ENCODE measurements around the gene GOLGA3. TPM values are rescaled to one million over a fixed set of nuclear protein-coding genes. Genes with fewer than 3 reads are reported as not detected.
"Not testable (repeated sequence)": the region's sequence is repeated elsewhere in the genome, so short reads cannot be mapped to it uniquely, and the experiment has no call there.

The GOLGA3 gene, protein sequence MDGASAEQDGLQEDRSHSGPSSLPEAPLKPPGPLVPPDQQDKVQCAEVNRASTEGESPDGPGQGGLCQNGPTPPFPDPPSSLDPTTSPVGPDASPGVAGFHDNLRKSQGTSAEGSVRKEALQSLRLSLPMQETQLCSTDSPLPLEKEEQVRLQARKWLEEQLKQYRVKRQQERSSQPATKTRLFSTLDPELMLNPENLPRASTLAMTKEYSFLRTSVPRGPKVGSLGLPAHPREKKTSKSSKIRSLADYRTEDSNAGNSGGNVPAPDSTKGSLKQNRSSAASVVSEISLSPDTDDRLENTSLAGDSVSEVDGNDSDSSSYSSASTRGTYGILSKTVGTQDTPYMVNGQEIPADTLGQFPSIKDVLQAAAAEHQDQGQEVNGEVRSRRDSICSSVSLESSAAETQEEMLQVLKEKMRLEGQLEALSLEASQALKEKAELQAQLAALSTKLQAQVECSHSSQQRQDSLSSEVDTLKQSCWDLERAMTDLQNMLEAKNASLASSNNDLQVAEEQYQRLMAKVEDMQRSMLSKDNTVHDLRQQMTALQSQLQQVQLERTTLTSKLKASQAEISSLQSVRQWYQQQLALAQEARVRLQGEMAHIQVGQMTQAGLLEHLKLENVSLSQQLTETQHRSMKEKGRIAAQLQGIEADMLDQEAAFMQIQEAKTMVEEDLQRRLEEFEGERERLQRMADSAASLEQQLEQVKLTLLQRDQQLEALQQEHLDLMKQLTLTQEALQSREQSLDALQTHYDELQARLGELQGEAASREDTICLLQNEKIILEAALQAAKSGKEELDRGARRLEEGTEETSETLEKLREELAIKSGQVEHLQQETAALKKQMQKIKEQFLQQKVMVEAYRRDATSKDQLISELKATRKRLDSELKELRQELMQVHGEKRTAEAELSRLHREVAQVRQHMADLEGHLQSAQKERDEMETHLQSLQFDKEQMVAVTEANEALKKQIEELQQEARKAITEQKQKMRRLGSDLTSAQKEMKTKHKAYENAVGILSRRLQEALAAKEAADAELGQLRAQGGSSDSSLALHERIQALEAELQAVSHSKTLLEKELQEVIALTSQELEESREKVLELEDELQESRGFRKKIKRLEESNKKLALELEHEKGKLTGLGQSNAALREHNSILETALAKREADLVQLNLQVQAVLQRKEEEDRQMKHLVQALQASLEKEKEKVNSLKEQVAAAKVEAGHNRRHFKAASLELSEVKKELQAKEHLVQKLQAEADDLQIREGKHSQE (N-terminal part only)
- 33.4 and 35.6 TPM in 2 replicates for total RNA-seq
- long read RNA-seq, partial matches to known transcripts = 7 of 12 reads
- long read RNA-seq, other reads (novel, unspliced or antisense) = 5 of 12 reads

DNA sequence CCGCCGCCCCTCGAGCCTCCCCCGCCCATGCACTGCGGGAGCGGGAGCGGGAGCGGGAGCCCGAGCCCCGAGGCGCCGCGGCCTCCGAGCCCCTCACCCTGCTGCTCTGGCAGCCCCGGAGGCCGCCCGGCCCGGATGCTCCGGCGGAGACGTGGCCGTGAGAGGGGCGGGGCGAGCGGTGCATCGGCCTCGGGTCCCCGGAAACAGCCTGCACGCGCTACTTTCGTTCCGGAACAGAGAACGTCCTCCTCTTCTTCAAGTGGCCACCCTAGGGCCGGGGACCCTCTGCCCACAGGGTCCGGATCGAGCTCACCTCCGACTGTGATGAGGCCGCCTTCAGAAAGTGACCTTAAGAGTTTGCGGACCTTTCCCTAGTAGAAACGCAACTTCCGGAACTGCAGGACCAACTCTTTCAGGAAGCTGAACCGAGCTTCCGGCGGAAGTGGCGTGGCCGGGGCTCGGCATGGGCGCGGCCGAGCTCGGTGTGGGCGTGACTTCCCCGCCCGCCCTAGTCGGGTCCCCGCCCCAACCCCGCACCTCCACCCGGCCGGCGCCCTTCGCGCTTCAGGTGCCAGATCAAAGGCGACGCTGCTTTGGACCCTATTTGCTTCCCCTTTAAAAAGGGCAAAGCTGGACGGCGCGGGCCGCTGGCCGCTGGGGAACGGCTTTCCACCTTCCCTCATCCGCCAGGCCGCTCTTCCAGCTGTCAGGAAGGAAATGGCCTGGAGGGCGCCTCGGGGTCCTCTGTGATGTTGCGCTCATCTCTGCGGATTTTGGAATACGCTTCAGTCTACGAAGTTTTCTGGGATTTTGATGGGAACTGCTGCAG, at the start of gene GOLGA3:
Gene GOLGA3, minus strand, starts transcription at position 164 of the 829 bp plus-strand sequence. CDS start 6,741 bp downstream, outside the sequence.
- peak within 1 kb of the TSS; percentile 100 for H3K27ac Mint-ChIP-seq (ENCODE audit: unreplicated experiment)
- DNase-seq (ENCODE audit: low read depth, low spot score) = peak; percentile 83
- H3K27me3 Mint-ChIP-seq (ENCODE audit: low read depth) = no peaks in the 10 kb centered on the region
- peak within 1 kb of the TSS; percentile 97 for H3K4me3 Mint-ChIP-seq
- H3K36me3 Mint-ChIP-seq (ENCODE audit: low read depth) = peaks cover 2% of the 10 kb centered on the region
- H3K9me3 Mint-ChIP-seq = no peaks in the 10 kb centered on the region
- H3K4me1 Mint-ChIP-seq = peaks cover 29% of the 10 kb centered on the region
- TF ChIP-seq, protein P1, sequence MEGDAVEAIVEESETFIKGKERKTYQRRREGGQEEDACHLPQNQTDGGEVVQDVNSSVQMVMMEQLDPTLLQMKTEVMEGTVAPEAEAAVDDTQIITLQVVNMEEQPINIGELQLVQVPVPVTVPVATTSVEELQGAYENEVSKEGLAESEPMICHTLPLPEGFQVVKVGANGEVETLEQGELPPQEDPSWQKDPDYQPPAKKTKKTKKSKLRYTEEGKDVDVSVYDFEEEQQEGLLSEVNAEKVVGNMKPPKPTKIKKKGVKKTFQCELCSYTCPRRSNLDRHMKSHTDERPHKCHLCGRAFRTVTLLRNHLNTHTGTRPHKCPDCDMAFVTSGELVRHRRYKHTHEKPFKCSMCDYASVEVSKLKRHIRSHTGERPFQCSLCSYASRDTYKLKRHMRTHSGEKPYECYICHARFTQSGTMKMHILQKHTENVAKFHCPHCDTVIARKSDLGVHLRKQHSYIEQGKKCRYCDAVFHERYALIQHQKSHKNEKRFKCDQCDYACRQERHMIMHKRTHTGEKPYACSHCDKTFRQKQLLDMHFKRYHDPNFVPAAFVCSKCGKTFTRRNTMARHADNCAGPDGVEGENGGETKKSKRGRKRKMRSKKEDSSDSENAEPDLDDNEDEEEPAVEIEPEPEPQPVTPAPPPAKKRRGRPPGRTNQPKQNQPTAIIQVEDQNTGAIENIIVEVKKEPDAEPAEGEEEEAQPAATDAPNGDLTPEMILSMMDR (conservative IDR thresholded peaks at IDR 0.05) = no peak

DNA sequence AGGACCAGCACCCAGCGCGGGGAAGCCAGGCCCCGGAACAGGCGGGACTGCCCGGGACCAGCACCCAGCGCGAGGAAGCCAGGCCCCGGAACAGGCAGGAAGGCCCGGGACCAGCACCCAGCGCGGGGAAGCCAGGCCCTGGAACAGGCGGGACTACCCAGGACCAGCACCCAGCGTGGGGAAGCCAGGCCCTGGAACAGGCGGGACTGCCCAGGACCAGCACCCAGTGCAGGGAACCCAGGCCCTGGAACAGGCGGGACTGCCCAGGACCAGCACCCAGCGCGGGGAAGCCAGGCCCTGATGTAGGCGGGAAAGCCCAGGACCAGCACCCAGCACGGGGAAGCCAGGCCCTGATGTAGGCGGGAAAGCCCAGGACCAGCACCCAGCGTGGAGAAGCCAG, 46.0 kb upstream of the GOLGA3 start:
- H3K36me3 Mint-ChIP-seq (ENCODE audit: low read depth) = peaks cover 11% of the 10 kb centered on the region
- DNase-seq (ENCODE audit: low read depth, low spot score); H3K27ac Mint-ChIP-seq (ENCODE audit: unreplicated experiment); H3K4me3 Mint-ChIP-seq; H3K9me3 Mint-ChIP-seq; H3K4me1 Mint-ChIP-seq; H3K27me3 Mint-ChIP-seq (ENCODE audit: low read depth): not testable (repeated sequence)

GRCh38 chr12:132874175-132874574, 45.5 kb upstream of the GOLGA3 start:
- Mint-ChIP-seq H3K4me1 (no peaks in the 10 kb centered on the region), H3K36me3 (ENCODE audit: low read depth) (peaks cover 11% of the 10 kb centered on the region)
- no peak for DNase-seq (ENCODE audit: low read depth, low spot score)

GRCh38 chr12:132873724-132874123, 45.1 kb upstream of the GOLGA3 start:
- Mint-ChIP-seq H3K9me3 (no peaks in the 10 kb centered on the region), H3K27ac (ENCODE audit: unreplicated experiment) (peak overlapping the region; percentile 19)

More at GRCh38 chr12:132874175-132874574, 45.5 kb upstream of the GOLGA3 start:
- Mint-ChIP-seq H3K4me3 (no peak overlapping the region), H3K27ac (ENCODE audit: unreplicated experiment) (no peak overlapping the region), H3K27me3 (ENCODE audit: low read depth) (no peaks in the 10 kb centered on the region), H3K9me3 (no peaks in the 10 kb centered on the region)
- TF ChIP-seq, protein P1 (conservative IDR thresholded peaks at IDR 0.05) = no peak

GRCh38 chr12:132872975-132873421, 44.3 kb upstream of the GOLGA3 start:
- H3K9me3 Mint-ChIP-seq = no peaks in the 10 kb centered on the region
- H3K27me3 Mint-ChIP-seq (ENCODE audit: low read depth) = no peaks in the 10 kb centered on the region
- TF ChIP-seq, protein P1 (conservative IDR thresholded peaks at IDR 0.05) = no peak
- H3K4me1 Mint-ChIP-seq = no peaks in the 10 kb centered on the region
- H3K36me3 Mint-ChIP-seq (ENCODE audit: low read depth) = peaks cover 11% of the 10 kb centered on the region
- H3K27ac Mint-ChIP-seq (ENCODE audit: unreplicated experiment) = no peak overlapping the region
- no peak for DNase-seq (ENCODE audit: low read depth, low spot score)
- H3K4me3 Mint-ChIP-seq = no peak overlapping the region

More at GRCh38 chr12:132873724-132874123, 45.1 kb upstream of the GOLGA3 start:
- no peak overlapping the region for H3K4me3 Mint-ChIP-seq
- peaks cover 11% of the 10 kb centered on the region for H3K36me3 Mint-ChIP-seq (ENCODE audit: low read depth)
- no peaks in the 10 kb centered on the region for H3K4me1 Mint-ChIP-seq
- no peaks in the 10 kb centered on the region for H3K27me3 Mint-ChIP-seq (ENCODE audit: low read depth)
- TF ChIP-seq, protein P1 (conservative IDR thresholded peaks at IDR 0.05) = no peak
- no peak for DNase-seq (ENCODE audit: low read depth, low spot score)

Data from neural crest cell (in vitro differentiated cells).